Central memory CD8-positive, alpha-beta T cell (primary cell): ENCODE results near the gene SLC35A1.

Source experiments
- ATAC-seq: fragments of 150-1000 bp; cut with Tn5 transposase; replicated peaks from 2 replicates; pipeline ENCODE4 v1.10.0; 2022; ENCODE audit warnings: mild to moderate bottlenecking, moderate FRiP score, moderate number of reproducible peaks; ENCODE audit not compliant: poor library complexity, severe bottlenecking; ENCODE audit errors: extremely low read depth
- DNase-seq, 2 donors: peaks; one replicate each; pipeline ENCODE4 v3.0.0; 2021; ENCODE audit warnings: low spot score in 2 of 2
- H3K27ac Mint-ChIP-seq: one replicate; pipeline ENCODE4 v1.8.0; 2022; ENCODE audit warnings: low read depth, mild to moderate bottlenecking, moderate library complexity, mixed read lengths
- H3K27me3 Mint-ChIP-seq: one replicate; pipeline ENCODE4 v1.8.0; 2022; ENCODE audit warnings: mixed read lengths
- H3K36me3 Mint-ChIP-seq: one replicate; pipeline ENCODE4 v1.8.0; 2022; ENCODE audit warnings: mild to moderate bottlenecking, moderate library complexity, mixed read lengths; ENCODE audit not compliant: insufficient read depth
- H3K4me1 Mint-ChIP-seq: one replicate; pipeline ENCODE4 v1.8.0; 2022; ENCODE audit warnings: mixed read lengths
- H3K4me3 Mint-ChIP-seq: one replicate; pipeline ENCODE4 v1.8.0; 2022; ENCODE audit warnings: mild to moderate bottlenecking, moderate library complexity, mixed read lengths
- H3K9me3 Mint-ChIP-seq: one replicate; pipeline ENCODE4 v1.8.0; 2022; ENCODE audit warnings: mixed read lengths

The SLC35A1 gene

GRCh38 chr6:87539554-87539953 is 66.8 kb downstream of the SLC35A1 start:
- H3K36me3 Mint-ChIP-seq = peaks cover 27% of the 10 kb centered on the region
- DNase-seq = no peak

DNA sequence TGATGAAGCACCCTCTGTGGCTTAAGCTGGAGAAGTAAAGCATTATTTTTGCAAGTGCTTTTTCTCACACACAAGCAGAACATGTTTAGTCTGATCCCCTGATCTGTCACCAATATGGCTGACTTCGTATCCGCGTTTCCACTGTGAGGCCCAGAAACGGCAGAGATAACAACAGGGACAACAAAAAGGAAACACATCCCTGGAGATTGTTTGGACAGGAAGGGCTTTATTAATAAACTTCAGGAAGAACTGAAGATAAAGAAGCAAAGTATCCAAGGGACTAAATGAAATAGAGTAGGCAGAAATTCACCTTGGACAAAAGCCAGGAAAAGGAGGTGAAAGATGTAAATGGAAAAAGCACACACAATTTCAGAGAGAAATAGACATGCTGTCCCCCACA is 67.8 kb downstream of the SLC35A1 start:
- Mint-ChIP-seq H3K27me3 (no peaks in the 10 kb centered on the region), H3K4me1 (no peaks in the 10 kb centered on the region), H3K9me3 (peaks cover 5% of the 10 kb centered on the region), H3K36me3 (peaks cover 35% of the 10 kb centered on the region), H3K4me3 (no peak overlapping the region), H3K27ac (no peak overlapping the region)
- no peak for DNase-seq
- ATAC-seq = no peak

More at GRCh38 chr6:87539554-87539953, 66.8 kb downstream of the SLC35A1 start:
- ATAC-seq = no peak
- H3K27me3 Mint-ChIP-seq = no peaks in the 10 kb centered on the region
- peaks cover 2% of the 10 kb centered on the region for H3K4me1 Mint-ChIP-seq
- no peak overlapping the region for H3K4me3 Mint-ChIP-seq
- H3K27ac Mint-ChIP-seq = no peak overlapping the region
- H3K9me3 Mint-ChIP-seq = peaks cover 5% of the 10 kb centered on the region

DNA sequence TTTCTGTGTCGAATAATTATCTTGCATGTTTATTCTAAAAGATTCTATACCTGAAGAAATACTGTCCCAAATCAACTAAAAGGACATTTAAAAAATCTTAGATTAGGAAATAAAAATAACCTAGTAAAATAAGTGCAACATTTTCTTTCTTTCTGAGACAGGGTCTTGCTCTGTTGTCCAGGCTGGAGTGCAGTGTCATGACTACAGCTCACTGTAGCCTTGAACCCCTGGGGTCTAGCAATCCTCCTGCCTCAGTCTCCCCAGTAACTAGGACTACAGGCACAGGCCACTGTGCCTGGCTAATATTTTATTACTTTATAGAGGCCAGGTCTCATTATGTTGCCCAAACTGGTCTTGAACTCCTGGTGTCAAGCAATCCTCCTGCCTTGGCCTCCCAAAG is 68.3 kb downstream of the SLC35A1 start:
- Mint-ChIP-seq H3K27me3 (no peaks in the 10 kb centered on the region), H3K9me3 (peaks cover 5% of the 10 kb centered on the region), H3K4me1 (no peaks in the 10 kb centered on the region), H3K4me3 (no peak overlapping the region), H3K36me3 (peaks cover 35% of the 10 kb centered on the region), H3K27ac (no peak overlapping the region)
- DNase-seq = no peak
- no peak for ATAC-seq

DNA sequence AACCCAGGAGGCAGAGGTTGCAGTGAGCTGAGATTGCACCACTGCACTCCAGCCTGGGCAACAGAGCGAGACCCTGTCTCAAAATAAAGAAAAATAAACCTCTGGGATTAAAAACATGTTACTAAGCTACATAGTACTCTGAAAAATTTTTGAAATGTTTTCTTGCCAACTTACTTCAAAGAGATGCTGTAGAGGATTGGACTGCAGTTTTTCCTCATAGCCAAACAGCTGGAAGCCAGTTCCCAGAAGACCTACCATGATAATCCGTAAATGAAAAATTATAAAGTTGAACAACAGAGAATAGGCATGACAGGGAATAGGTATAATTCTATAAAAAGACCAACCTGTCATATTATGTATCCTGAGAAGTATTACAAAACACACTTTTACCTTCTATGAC is 69.0 kb downstream of the SLC35A1 start:
- Mint-ChIP-seq H3K27ac (no peak overlapping the region), H3K9me3 (peaks cover 5% of the 10 kb centered on the region), H3K27me3 (no peaks in the 10 kb centered on the region), H3K4me3 (no peak overlapping the region), H3K36me3 (peaks cover 34% of the 10 kb centered on the region), H3K4me1 (no peaks in the 10 kb centered on the region)
- DNase-seq = no peak
- ATAC-seq = no peak

DNA sequence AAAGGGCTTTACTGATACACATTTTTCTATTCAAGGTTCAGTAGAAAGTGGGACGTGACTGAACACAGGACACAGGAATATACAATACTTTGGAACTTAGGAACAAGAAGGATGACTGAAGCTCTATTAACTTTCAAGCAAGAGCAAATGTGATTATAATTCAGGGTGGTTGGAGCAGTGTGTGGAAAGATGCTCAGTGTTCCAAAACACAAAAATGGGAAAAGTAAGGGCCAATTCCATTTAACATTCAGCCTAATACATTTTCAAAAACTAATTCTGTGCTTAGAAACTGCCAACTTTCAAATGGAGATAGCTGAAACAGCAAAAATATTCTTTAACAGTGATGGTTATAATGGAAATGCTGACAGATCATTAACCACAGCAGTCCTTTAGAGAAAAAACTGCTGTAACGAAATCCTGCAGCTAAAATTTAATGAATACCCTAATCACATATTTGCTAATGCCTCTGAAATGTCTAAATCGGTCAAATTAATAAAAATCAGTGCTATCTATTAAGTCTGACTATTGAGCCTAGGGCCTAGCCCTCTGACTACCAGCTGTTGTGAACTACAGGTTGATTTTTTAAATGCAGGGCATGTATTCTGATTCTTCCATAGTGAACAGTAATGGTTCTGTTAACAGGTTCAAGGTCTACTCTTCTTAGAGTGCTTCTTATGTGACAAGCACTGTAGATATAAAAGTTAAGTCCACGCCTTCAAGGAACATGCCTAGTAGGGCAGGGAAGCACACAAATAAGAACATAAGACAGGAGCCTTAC is 71.1 kb downstream of the SLC35A1 start:
- DNase-seq (no peak), ATAC-seq (no peak)
- peaks cover 37% of the 10 kb centered on the region for H3K36me3 Mint-ChIP-seq
- peaks cover 5% of the 10 kb centered on the region for H3K9me3 Mint-ChIP-seq
- H3K4me1 Mint-ChIP-seq = no peaks in the 10 kb centered on the region
- no peaks in the 10 kb centered on the region for H3K27me3 Mint-ChIP-seq
- no peak overlapping the region for H3K4me3 Mint-ChIP-seq
- no peak overlapping the region for H3K27ac Mint-ChIP-seq

GRCh38 chr6:87544474-87544735 is 71.6 kb downstream of the SLC35A1 start:
- DNase-seq = no peak
- Mint-ChIP-seq H3K4me1 (no peaks in the 10 kb centered on the region), H3K9me3 (peaks cover 3% of the 10 kb centered on the region), H3K36me3 (peaks cover 35% of the 10 kb centered on the region), H3K27ac (no peak overlapping the region), H3K27me3 (no peaks in the 10 kb centered on the region), H3K4me3 (no peak overlapping the region)
- ATAC-seq = no peak

GRCh38 chr6:87551799-87552198 is 79.0 kb downstream of the SLC35A1 start:
- no peaks in the 10 kb centered on the region for H3K9me3 Mint-ChIP-seq
- no peak for ATAC-seq
- peaks cover 44% of the 10 kb centered on the region for H3K36me3 Mint-ChIP-seq
- H3K27ac Mint-ChIP-seq = peak overlapping the region; percentile 19
- H3K4me1 Mint-ChIP-seq = peaks cover 8% of the 10 kb centered on the region
- H3K4me3 Mint-ChIP-seq = no peak overlapping the region
- DNase-seq = no peak
- H3K27me3 Mint-ChIP-seq = no peaks in the 10 kb centered on the region

DNA sequence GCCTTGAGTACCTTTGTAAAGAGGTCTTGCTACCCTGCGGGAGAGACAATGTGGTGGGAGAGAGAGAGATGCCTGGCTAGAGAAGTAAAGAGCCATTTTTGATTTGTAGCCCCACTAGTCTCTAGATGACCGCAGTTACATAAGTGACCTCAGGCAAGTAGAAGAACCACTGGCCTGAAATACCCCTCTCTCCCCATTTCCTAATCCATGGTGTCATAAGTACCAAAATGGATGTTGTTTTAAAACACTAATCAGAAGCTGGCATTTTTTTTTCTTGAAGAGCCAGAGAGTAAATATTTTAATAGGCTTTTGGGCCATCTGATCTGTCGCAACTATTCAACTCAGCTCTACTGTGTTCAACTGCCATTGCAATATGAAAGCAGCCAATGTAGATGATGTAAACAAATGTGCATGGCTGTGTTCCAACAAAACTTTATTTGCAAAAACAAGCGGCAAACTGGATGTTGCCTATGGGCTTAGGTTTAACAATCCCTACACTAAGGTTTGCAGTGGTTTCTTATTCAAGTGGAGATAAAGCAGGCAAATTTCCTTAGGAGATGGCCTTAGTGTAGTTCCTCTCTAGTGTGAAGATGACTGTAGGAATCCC is 80.5 kb downstream of the SLC35A1 start:
- DNase-seq (no peak), ATAC-seq (no peak)
- H3K9me3 Mint-ChIP-seq = no peaks in the 10 kb centered on the region
- H3K4me3 Mint-ChIP-seq = no peak overlapping the region
- H3K4me1 Mint-ChIP-seq = peaks cover 18% of the 10 kb centered on the region
- no peak overlapping the region for H3K27ac Mint-ChIP-seq
- H3K27me3 Mint-ChIP-seq = no peaks in the 10 kb centered on the region
- peaks cover 42% of the 10 kb centered on the region for H3K36me3 Mint-ChIP-seq

DNA sequence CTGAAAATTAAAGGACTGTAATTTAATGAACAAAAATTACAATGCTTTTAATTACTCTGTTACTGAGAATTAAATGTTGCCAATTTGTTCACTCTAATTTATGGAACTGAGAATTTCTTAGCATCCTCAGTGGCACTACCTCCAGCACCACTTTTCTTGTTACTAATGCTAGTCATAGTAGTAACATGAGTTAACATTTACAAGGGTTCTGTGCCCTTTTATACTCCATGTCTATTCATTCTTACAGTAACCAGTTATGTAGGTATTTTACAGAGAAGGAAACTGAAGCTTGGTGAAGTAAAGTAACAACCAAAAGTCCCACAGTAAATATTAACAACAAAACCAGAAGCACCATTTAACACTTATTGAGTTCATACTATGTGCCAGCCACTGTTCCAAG is 82.7 kb downstream of the SLC35A1 start:
- Mint-ChIP-seq H3K4me1 (peaks cover 20% of the 10 kb centered on the region), H3K9me3 (no peaks in the 10 kb centered on the region), H3K36me3 (peaks cover 35% of the 10 kb centered on the region), H3K4me3 (no peak overlapping the region), H3K27me3 (no peaks in the 10 kb centered on the region), H3K27ac (no peak overlapping the region)
- DNase-seq (no peak), ATAC-seq (no peak)

DNA sequence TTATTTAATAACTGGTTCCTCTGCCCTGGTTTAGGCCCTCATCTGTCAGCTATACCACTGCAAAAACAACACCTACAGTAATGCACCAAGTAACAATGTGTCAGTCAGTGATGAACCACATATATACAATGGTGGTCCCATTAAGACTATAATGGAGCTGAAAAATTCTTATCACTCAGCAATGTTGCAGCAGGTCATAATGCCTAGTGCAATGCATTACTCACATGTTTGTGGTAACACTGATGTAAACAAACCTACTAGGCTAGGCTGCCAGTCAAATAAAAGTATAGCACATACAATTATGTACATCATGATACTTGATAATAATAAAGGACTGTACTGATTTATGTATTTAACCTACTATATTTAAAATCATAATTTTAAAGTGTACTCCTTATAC is 85.7 kb downstream of the SLC35A1 start:
- peaks cover 30% of the 10 kb centered on the region for H3K36me3 Mint-ChIP-seq
- H3K9me3 Mint-ChIP-seq = no peaks in the 10 kb centered on the region
- ATAC-seq = no peak
- no peak overlapping the region for H3K4me3 Mint-ChIP-seq
- no peaks in the 10 kb centered on the region for H3K27me3 Mint-ChIP-seq
- DNase-seq = no peak
- peaks cover 12% of the 10 kb centered on the region for H3K4me1 Mint-ChIP-seq
- H3K27ac Mint-ChIP-seq = peak overlapping the region; percentile 22

- ATAC-seq (no peak), DNase-seq (no peak)
- H3K4me3 Mint-ChIP-seq = no peak overlapping the region
- H3K27me3 Mint-ChIP-seq = no peaks in the 10 kb centered on the region
- peaks cover 18% of the 10 kb centered on the region for H3K4me1 Mint-ChIP-seq
- peaks cover 26% of the 10 kb centered on the region for H3K36me3 Mint-ChIP-seq
- H3K27ac Mint-ChIP-seq = no peak overlapping the region
- H3K9me3 Mint-ChIP-seq = no peaks in the 10 kb centered on the region
These were observed 88.2 kb downstream of the SLC35A1 start for GRCh38 chr6:87561017-87561416.
